ENCODE data around the gene UBAP2L.
"Not testable (repeated sequence)": the region's sequence is repeated elsewhere in the genome, so short reads cannot be mapped to it uniquely, and the experiment has no call there.

Gene UBAP2L

DNA sequence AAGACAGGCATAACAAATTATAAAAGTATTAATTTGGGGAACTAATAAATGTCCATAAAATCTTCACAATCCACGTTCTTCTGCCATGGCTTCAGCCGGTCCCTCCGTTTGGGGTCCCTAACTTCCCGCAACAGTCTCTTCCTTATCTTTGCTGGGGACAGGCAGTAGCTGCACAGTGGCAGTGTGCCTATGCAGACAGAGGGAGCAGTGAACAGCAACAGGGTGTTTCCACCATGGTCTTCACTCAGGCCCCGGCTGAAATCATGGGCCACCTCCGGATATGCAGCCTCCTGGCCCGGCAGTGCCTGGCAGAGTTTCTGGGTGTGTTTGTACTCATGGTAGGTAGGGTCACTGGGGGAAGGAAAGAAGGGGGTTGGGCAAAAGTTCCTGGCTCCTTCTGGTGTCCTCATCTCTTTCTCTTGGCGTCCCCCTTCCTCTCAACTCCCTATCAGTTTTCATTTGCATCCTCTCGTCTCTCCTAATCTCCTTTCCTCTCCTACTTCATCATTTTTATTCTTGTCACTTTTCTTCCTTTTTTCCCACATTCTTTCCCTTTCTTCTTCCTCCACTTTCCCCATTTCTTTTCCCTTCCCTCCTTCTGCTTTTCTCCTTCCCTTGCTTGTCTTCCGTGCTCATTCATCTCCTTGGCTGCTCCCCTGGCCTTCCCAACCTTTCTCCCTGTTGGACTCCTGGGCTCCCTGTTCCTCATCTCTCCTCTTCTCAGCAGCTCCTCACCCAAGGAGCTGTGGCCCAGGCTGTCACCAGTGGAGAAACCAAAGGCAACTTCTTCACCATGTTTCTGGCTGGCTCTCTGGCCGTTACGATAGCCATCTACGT lies 91.7 kb downstream of the UBAP2L start:
- DNase-seq: not testable (repeated sequence)

DNA sequence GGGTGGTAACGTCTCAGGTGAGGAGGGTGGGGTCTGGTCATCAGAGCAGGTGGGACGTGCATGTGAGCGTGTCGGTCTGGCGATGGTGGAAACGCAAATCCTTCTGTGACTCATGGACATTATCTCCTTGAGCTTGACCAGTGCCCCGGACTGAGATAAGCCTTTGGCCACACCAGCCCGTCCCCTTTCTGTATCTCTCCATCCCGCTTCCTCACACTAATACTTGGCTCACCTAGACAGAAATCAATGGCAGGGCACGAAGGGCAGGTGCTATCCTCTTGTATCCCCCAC lies 92.3 kb downstream of the UBAP2L start:
- no peak for DNase-seq

- not testable (repeated sequence) for DNase-seq
Measured at GRCh38 chr1:154314226-154314625, 93.5 kb downstream of the UBAP2L start.

- no peak for DNase-seq
Measured at GRCh38 chr1:154316704-154317103, 95.9 kb downstream of the UBAP2L start.

GRCh38 chr1:154318386-154318785 lies 97.6 kb downstream of the UBAP2L start:
- DNase-seq: no peak

Measured in suppressor macrophage (primary cell).